GM23248 (cell line): ENCODE results near the gene CD19. TPM values are rescaled to one million over a fixed set of nuclear protein-coding genes. Genes with fewer than 3 reads are reported as not detected.
A peak's percentile ranks its signal among the peaks of the same experiment; 100 is the strongest.

Experiments used
- DNase-seq: peaks from one replicate; pipeline ENCODE4 v3.0.0-alpha.2; 2015
- H2AFZ ChIP-seq: fragments of 200-600 bp; sonication (generic); 2 replicates; pipeline ENCODE4 v1.6.1; 2016; ENCODE audit warnings: antibody characterized with exemption
- H3F3A ChIP-seq: fragments of 200-600 bp; sonication (generic); 2 replicates; pipeline ENCODE4 v1.6.1; 2016; ENCODE audit warnings: mild to moderate bottlenecking, antibody characterized with exemption, mixed run types; ENCODE audit not compliant: insufficient read depth
- H3K27ac ChIP-seq: fragments of 200-600 bp; sonication (generic); 2 replicates; pipeline ENCODE4 v1.5.1; 2016; ENCODE audit warnings: mild to moderate bottlenecking
- H3K27me3 ChIP-seq: fragments of 200-600 bp; sonication (generic); replicated peaks from 2 replicates; pipeline ENCODE4 v1.6.1; 2016; ENCODE audit warnings: mild to moderate bottlenecking; ENCODE audit not compliant: insufficient read depth
- H3K36me3 ChIP-seq: fragments of 200-600 bp; sonication (generic); 2 replicates; pipeline ENCODE4 v1.6.1; 2016; ENCODE audit warnings: low read depth, mild to moderate bottlenecking
- H3K4me1 ChIP-seq: fragments of 200-600 bp; sonication (generic); 2 replicates; pipeline ENCODE4 v1.6.1; 2016; ENCODE audit warnings: mild to moderate bottlenecking; ENCODE audit not compliant: insufficient read depth
- H3K4me2 ChIP-seq: fragments of 200-600 bp; sonication (generic); one replicate; pipeline ENCODE4 v1.6.1; 2016; ENCODE audit warnings: mild to moderate bottlenecking; ENCODE audit not compliant: unreplicated experiment
- H3K4me3 ChIP-seq: fragments of 200-600 bp; sonication (generic); 2 replicates; pipeline ENCODE4 v1.5.1; 2016; ENCODE audit warnings: mild to moderate bottlenecking
- H3K79me2 ChIP-seq: fragments of 200-600 bp; sonication (generic); 2 replicates; pipeline ENCODE4 v1.6.1; 2016; ENCODE audit warnings: mild to moderate bottlenecking; ENCODE audit not compliant: insufficient read depth
- H3K9ac ChIP-seq: fragments of 200-600 bp; sonication (generic); 2 replicates; pipeline ENCODE4 v1.6.1; 2016; ENCODE audit warnings: mild to moderate bottlenecking
- H3K9me2 ChIP-seq: fragments of 200-600 bp; sonication (generic); 2 replicates; pipeline ENCODE4 v1.6.1; 2016; ENCODE audit warnings: mixed run types, mild to moderate bottlenecking, moderate library complexity; ENCODE audit not compliant: insufficient read depth
- H3K9me3 ChIP-seq: fragments of 200-600 bp; sonication (generic); one replicate; pipeline ENCODE4 v1.6.1; 2017; ENCODE audit warnings: low read depth
- H4K20me1 ChIP-seq: fragments of 200-600 bp; sonication (generic); 2 replicates; pipeline ENCODE4 v1.6.0; 2016; ENCODE audit not compliant: insufficient read depth
- EZH2 ChIP-seq: fragments of 200-600 bp; sonication (generic); IDR thresholded peaks from 2 replicates; pipeline ENCODE4 v1.6.1; 2018; ENCODE audit warnings: antibody characterized with exemption, mild to moderate bottlenecking; ENCODE audit not compliant: insufficient read depth, poor library complexity, severe bottlenecking
- EZH2phosphoT487 ChIP-seq: fragments of 200-600 bp; sonication (generic); IDR thresholded peaks from 2 replicates; pipeline ENCODE4 v1.6.1; 2018; ENCODE audit warnings: antibody characterized with exemption, moderate library complexity, mild to moderate bottlenecking, low read depth; ENCODE audit not compliant: insufficient read depth
- WGBS, 2 experiments: methylation state at CpG; one replicate each; pipeline ENCODE4 v1.1.6; 2015 to 2017; ENCODE audit warnings: low lambda C conversion rate in 2 of 2, low coverage in 1 of 2; ENCODE audit errors: missing lambda C conversion rate in 2 of 2; 5-methylcytosine and 5-hydroxymethylcytosine counted together
- in situ Hi-C: fragments of 300-500 bp; cut with MboI; formaldehyde crosslinking; loops from 2 replicates; pipeline ENCODE4 v1.15.0; 2020
- polyA plus RNA-seq: library from polyadenylated mRNA; unstranded; fragments of >200 nt; fragmentation: Nextera tagmentation; extraction: Ambion mirVana; gene quantifications from 2 replicates; pipeline ENCODE4 v1.2.1, GENCODE V29; 2016
- total RNA-seq: library from RNA; depleted of rRNA; stranded (reverse); fragments of >200 nt; shearing (Covaris generic); gene quantifications from 2 replicates; pipeline ENCODE4 v1.2.3, GENCODE V29; 2014

The CD19 gene
- total and polyA plus RNA-seq, 2 experiments from 2014 or later = not detected

DNA sequence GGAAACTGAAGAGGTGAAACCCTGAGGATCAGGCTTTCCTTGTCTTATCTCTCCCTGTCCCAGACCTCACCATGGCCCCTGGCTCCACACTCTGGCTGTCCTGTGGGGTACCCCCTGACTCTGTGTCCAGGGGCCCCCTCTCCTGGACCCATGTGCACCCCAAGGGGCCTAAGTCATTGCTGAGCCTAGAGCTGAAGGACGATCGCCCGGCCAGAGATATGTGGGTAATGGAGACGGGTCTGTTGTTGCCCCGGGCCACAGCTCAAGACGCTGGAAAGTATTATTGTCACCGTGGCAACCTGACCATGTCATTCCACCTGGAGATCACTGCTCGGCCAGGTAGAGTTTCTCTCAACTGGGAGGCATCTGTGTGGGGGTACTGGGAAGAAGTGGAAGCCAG is 1.4 kb downstream of the CD19 start:
- Histone ChIP-seq H3K9me2 (no peaks in the 10 kb centered on the region), H3K27ac (no peak overlapping the region), H3K36me3 (no peaks in the 10 kb centered on the region), H3K4me2 (no peak overlapping the region), H2AFZ (no peak overlapping the region), H3K9me3 (no peaks in the 10 kb centered on the region), H4K20me1 (no peaks in the 10 kb centered on the region), H3K27me3 (no peaks in the 10 kb centered on the region), H3K9ac (no peak overlapping the region), H3K4me1 (no peaks in the 10 kb centered on the region), H3K79me2 (no peaks in the 10 kb centered on the region), H3K4me3 (no peak overlapping the region), H3F3A (no peaks in the 10 kb centered on the region)
- WGBS, 2 experiments = 52 to 56% methylated on average over 8 of the region's 8 CpGs
- DNase-seq = no peak
- in situ Hi-C loops = loop anchor here (25.0 kb wide), 1 partner anchor 396 kb away; the partner anchor contains the start of gene NUPR1
- TF ChIP-seq EZH2 (no peak), EZH2phosphoT487 (no peak)

GRCh38 chr16:28935346-28935745 is 3.6 kb downstream of the CD19 start:
- 95 to 96% methylated on average over 4 of the region's 4 CpGs for WGBS, 2 experiments
- Histone ChIP-seq H3K4me3 (no peak overlapping the region), H3K9ac (no peak overlapping the region), H3F3A (no peaks in the 10 kb centered on the region), H4K20me1 (no peaks in the 10 kb centered on the region), H3K79me2 (no peaks in the 10 kb centered on the region), H3K4me1 (no peaks in the 10 kb centered on the region), H2AFZ (no peak overlapping the region), H3K27ac (no peak overlapping the region), H3K4me2 (no peak overlapping the region), H3K9me2 (no peaks in the 10 kb centered on the region), H3K9me3 (no peaks in the 10 kb centered on the region), H3K27me3 (no peaks in the 10 kb centered on the region), H3K36me3 (no peaks in the 10 kb centered on the region)
- TF ChIP-seq EZH2phosphoT487 (no peak), EZH2 (no peak)
- in situ Hi-C loops = loop anchor here (25.0 kb wide), 1 partner anchor 398 kb away; the partner anchor contains the start of gene NUPR1
- DNase-seq = peak; percentile 24

GRCh38 chr16:28935924-28936783 is 4.4 kb downstream of the CD19 start:
- no peaks in the 10 kb centered on the region for H3K79me2 ChIP-seq
- no peak overlapping the region for H3K27ac ChIP-seq
- no peaks in the 10 kb centered on the region for H4K20me1 ChIP-seq
- no peak overlapping the region for H3K4me2 ChIP-seq
- in situ Hi-C loops = loop anchor here (25.0 kb wide), 1 partner anchor 399 kb away; the partner anchor contains the start of gene NUPR1
- WGBS, 2 experiments = 36 to 41% methylated on average over 29 to 36 of the region's 36 CpGs
- no peaks in the 10 kb centered on the region for H3K36me3 ChIP-seq
- no peak overlapping the region for H3K4me3 ChIP-seq
- no peaks in the 10 kb centered on the region for H3K27me3 ChIP-seq
- no peak overlapping the region for H2AFZ ChIP-seq
- TF ChIP-seq EZH2phosphoT487 (no peak), EZH2 (no peak)
- H3K9me2 ChIP-seq = no peaks in the 10 kb centered on the region
- no peaks in the 10 kb centered on the region for H3K9me3 ChIP-seq
- H3F3A ChIP-seq = no peaks in the 10 kb centered on the region
- no peak overlapping the region for H3K9ac ChIP-seq
- peak; percentile 76 for DNase-seq
- no peaks in the 10 kb centered on the region for H3K4me1 ChIP-seq

GRCh38 chr16:28936784-28937155 is 5.0 kb downstream of the CD19 start:
- Histone ChIP-seq H3K27ac (no peak overlapping the region), H2AFZ (no peak overlapping the region), H3F3A (no peaks in the 10 kb centered on the region), H3K9me2 (no peaks in the 10 kb centered on the region), H3K79me2 (no peaks in the 10 kb centered on the region), H3K4me1 (no peaks in the 10 kb centered on the region), H4K20me1 (no peaks in the 10 kb centered on the region), H3K4me2 (no peak overlapping the region), H3K9ac (no peak overlapping the region), H3K27me3 (no peaks in the 10 kb centered on the region), H3K4me3 (no peak overlapping the region), H3K36me3 (no peaks in the 10 kb centered on the region), H3K9me3 (no peaks in the 10 kb centered on the region)
- in situ Hi-C loops = loop anchor here (25.0 kb wide), 1 partner anchor 399 kb away; the partner anchor contains the start of gene NUPR1
- no peak for TF ChIP-seq EZH2
- no peak for TF ChIP-seq EZH2phosphoT487
- WGBS, 2 experiments = 76 to 81% methylated on average over 21 to 26 of the region's 26 CpGs
- no peak for DNase-seq
